Measurements from ENCODE around the gene EHMT2. TPM values are rescaled to one million over a fixed set of nuclear protein-coding genes. Genes with fewer than 3 reads are reported as not detected.

Gene EHMT2
- polyA plus RNA-seq, 1 donor (not counting 4 experiments of a cell fraction or from before 2014, with no cell fraction given): 17.7 TPM

DNA sequence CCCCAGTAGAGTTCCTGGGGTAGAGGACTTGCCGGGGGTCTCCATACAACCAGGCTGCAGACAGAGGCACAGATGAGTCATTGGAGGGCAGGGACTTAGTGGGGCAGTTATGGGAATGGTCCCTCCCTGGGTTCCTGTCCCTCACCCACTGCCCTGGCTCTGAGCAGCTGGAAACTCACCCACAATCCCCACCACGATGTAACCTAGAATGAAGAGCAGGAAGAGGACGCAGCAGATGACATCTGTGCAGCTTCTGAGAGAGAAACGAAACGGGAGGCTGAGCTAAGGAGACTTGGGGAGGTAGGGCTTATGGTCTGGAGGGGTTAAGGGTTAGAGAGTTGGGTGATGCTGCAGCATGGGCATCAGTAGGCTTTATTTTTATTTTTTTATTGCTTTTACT, 21.6 kb downstream of the EHMT2 start:
- TF ChIP-seq, protein P1, sequence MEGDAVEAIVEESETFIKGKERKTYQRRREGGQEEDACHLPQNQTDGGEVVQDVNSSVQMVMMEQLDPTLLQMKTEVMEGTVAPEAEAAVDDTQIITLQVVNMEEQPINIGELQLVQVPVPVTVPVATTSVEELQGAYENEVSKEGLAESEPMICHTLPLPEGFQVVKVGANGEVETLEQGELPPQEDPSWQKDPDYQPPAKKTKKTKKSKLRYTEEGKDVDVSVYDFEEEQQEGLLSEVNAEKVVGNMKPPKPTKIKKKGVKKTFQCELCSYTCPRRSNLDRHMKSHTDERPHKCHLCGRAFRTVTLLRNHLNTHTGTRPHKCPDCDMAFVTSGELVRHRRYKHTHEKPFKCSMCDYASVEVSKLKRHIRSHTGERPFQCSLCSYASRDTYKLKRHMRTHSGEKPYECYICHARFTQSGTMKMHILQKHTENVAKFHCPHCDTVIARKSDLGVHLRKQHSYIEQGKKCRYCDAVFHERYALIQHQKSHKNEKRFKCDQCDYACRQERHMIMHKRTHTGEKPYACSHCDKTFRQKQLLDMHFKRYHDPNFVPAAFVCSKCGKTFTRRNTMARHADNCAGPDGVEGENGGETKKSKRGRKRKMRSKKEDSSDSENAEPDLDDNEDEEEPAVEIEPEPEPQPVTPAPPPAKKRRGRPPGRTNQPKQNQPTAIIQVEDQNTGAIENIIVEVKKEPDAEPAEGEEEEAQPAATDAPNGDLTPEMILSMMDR (optimal IDR thresholded peaks at IDR 0.05 in 1 of 3, IDR thresholded peaks at IDR 0.05 in 1 of 3, conservative IDR thresholded peaks at IDR 0.05 in 1 of 3; ENCODE audit: extremely low read depth in 1 of 3, insufficient read depth in 2 of 3, low read length in 3 of 3): no peak
- TF ChIP-seq EZH2 (IDR thresholded peaks at IDR 0.05; ENCODE audit: low read length): no peak
- H4K20me1 ChIP-seq (ENCODE audit: control insufficient read depth, extremely low read depth, insufficient read depth, low read length): no peaks in the 10 kb centered on the region
- dilution Hi-C loops (cut with MboI; ENCODE audit: extremely low pct_ligation_motif_present, low sequenced_read_pairs): no loop called here
- H3K4me1 ChIP-seq (ENCODE audit: control insufficient read depth, extremely low read depth, insufficient read depth, low read length): peaks cover 4% of the 10 kb centered on the region
- H3K36me3 ChIP-seq (ENCODE audit: control insufficient read depth in 2 of 2, extremely low read depth in 1 of 2, insufficient read depth in 2 of 2, low read length in 2 of 2): peaks cover 0 to 2% of the 10 kb centered on the region in 2 experiments
- H3K79me2 ChIP-seq (ENCODE audit: control insufficient read depth, insufficient read depth, low read length): no peaks in the 10 kb centered on the region
- FAIRE-seq (no peak), DNase-seq (ENCODE audit: low read depth, low spot score) (no peak)
- no peaks in the 10 kb centered on the region for H3K9me1 ChIP-seq (ENCODE audit: control insufficient read depth, extremely low read depth, insufficient read depth, low read length)
- no peak overlapping the region for H3K4me3 ChIP-seq (ENCODE audit: control insufficient read depth in 2 of 3, extremely low read depth in 1 of 3, insufficient read depth in 2 of 3, low read depth in 1 of 3, low read length in 3 of 3)
- no peak overlapping the region for H2AFZ ChIP-seq (ENCODE audit: control insufficient read depth, low read length)
- no peaks in the 10 kb centered on the region for H3K27me3 ChIP-seq (ENCODE audit: control insufficient read depth, extremely low read depth, insufficient read depth, low read length)
- H3K9ac ChIP-seq (ENCODE audit: control insufficient read depth, extremely low read depth, insufficient read depth, low read length): no peak overlapping the region
- no peak overlapping the region for H3K4me2 ChIP-seq (ENCODE audit: control insufficient read depth, extremely low read depth, insufficient read depth, low read depth, low read length)
- H3K9me3 ChIP-seq (ENCODE audit: control insufficient read depth, low read depth, low read length): no peaks in the 10 kb centered on the region
- H3K27ac ChIP-seq (ENCODE audit: control insufficient read depth, insufficient read depth, low read length): no peak overlapping the region

DNA sequence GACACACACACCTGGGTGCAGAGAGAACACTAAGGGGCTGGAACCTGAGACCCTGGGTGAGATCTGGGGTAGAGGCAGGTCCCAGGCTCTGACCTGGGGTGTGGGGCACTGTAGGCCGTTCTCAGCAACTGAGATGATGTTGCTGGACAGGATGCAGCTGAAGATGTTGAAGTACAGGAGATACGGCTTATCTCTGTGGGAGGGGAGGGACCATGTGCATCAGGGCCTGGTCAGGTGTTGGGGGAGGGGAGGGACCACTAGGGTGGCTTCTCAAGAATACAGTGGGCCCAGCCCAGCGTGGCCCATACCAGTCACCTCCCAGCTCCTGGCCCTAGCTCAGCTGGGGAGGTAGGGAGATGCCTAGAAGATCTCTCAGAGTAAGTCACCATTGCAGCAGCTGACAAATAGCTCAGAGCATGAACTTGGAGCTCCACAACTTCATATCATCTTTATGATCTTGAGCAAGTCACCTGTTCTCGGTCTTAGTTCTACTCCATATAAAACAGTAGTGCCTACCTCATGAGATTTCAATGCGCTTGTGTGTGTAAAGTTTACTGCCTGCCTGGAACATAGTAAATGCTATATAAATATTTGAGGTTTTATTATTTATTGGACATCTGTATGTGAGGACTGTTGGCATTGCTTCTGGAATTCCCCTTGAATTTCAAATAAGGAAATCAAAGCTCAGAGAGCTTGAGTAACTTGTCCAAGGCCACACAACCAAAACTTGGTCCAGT, 22.5 kb downstream of the EHMT2 start:
- H3K79me2 ChIP-seq (ENCODE audit: control insufficient read depth, insufficient read depth, low read length): no peaks in the 10 kb centered on the region
- no peak overlapping the region for H3K4me2 ChIP-seq (ENCODE audit: control insufficient read depth, extremely low read depth, insufficient read depth, low read depth, low read length)
- dilution Hi-C loops (cut with MboI; ENCODE audit: extremely low pct_ligation_motif_present, low sequenced_read_pairs): no loop called here
- DNase-seq (ENCODE audit: low read depth, low spot score): no peak
- H3K4me1 ChIP-seq (ENCODE audit: control insufficient read depth, extremely low read depth, insufficient read depth, low read length): peaks cover 4% of the 10 kb centered on the region
- H3K9me1 ChIP-seq (ENCODE audit: control insufficient read depth, extremely low read depth, insufficient read depth, low read length): no peaks in the 10 kb centered on the region
- H3K36me3 ChIP-seq (ENCODE audit: control insufficient read depth in 2 of 2, extremely low read depth in 1 of 2, insufficient read depth in 2 of 2, low read length in 2 of 2): peaks cover 0 to 2% of the 10 kb centered on the region in 2 experiments
- no peaks in the 10 kb centered on the region for H4K20me1 ChIP-seq (ENCODE audit: control insufficient read depth, extremely low read depth, insufficient read depth, low read length)
- no peak for FAIRE-seq
- H3K4me3 ChIP-seq (ENCODE audit: control insufficient read depth in 2 of 3, extremely low read depth in 1 of 3, insufficient read depth in 2 of 3, low read depth in 1 of 3, low read length in 3 of 3): no peak overlapping the region
- H3K27me3 ChIP-seq (ENCODE audit: control insufficient read depth, extremely low read depth, insufficient read depth, low read length): no peaks in the 10 kb centered on the region
- no peak overlapping the region for H3K9ac ChIP-seq (ENCODE audit: control insufficient read depth, extremely low read depth, insufficient read depth, low read length)
- no peaks in the 10 kb centered on the region for H3K9me3 ChIP-seq (ENCODE audit: control insufficient read depth, low read depth, low read length)
- H3K27ac ChIP-seq (ENCODE audit: control insufficient read depth, insufficient read depth, low read length): no peak overlapping the region
- no peak overlapping the region for H2AFZ ChIP-seq (ENCODE audit: control insufficient read depth, low read length)
- TF ChIP-seq, protein P1 (optimal IDR thresholded peaks at IDR 0.05 in 1 of 3, IDR thresholded peaks at IDR 0.05 in 1 of 3, conservative IDR thresholded peaks at IDR 0.05 in 1 of 3; ENCODE audit: extremely low read depth in 1 of 3, insufficient read depth in 2 of 3, low read length in 3 of 3): no peak
- TF ChIP-seq EZH2 (IDR thresholded peaks at IDR 0.05; ENCODE audit: low read length): no peak
